GM18508 (cell line): Measurements from ENCODE around the gene TAF11L8.
"Not testable (repeated sequence)": the region's sequence is repeated elsewhere in the genome, so short reads cannot be mapped to it uniquely, and the experiment has no call there.

Experiments
- ATAC-seq: cut with Tn5 transposase; IDR thresholded peaks from one replicate; pipeline ENCODE4 v1.9.1; 2021; ENCODE audit warnings: moderate number of reproducible peaks; ENCODE audit not compliant: insufficient read depth, unreplicated experiment

Gene TAF11L8

DNA sequence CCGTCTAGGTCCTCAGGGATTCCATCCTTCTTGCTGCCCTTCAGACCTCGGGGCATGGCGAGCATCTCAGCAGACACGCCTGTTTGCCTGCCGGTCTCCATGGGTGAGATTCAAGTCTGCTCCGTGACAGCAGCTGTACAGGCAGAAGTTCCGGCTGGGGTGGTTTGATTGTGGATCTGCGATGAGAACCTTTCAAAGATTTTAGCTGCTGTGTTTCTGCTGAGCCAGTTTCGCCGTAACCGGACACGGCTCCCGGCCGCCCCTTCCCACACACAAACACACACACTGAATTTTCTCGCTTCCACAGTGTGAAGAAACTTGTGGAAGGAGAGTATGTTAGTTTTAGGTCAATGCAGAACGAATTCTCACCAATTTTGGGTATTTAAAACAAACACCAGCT lies at the start of gene TAF11L8:
Gene TAF11L8 (minus strand): TSS at position 101 of the 400 bp plus-strand sequence.
- not testable (repeated sequence) for ATAC-seq

DNA sequence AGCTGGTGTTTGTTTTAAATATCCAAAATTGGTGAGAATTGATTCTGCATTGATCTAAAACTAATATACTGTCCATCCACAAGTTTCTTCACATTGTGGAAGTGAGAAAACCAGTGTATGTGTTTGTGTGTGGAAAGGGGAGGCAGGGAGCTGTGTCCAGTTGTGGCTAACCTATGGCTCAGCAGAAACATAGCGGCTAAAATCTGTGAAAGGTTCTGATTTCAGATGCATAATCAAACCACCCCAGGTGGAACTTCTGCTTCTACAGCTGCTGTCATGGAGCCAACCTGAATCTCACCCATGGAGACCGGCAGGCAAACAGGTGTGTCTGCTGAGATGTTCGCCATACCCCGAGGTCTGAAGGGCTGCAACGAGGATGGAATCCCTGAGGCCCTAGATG lies 43.4 kb upstream of the TAF11L8 start, which contains the start of gene TAF11L14:
Gene TAF11L14 (plus strand): TSS at position 301 of the 400 bp plus-strand sequence.
- no peak for ATAC-seq

DNA sequence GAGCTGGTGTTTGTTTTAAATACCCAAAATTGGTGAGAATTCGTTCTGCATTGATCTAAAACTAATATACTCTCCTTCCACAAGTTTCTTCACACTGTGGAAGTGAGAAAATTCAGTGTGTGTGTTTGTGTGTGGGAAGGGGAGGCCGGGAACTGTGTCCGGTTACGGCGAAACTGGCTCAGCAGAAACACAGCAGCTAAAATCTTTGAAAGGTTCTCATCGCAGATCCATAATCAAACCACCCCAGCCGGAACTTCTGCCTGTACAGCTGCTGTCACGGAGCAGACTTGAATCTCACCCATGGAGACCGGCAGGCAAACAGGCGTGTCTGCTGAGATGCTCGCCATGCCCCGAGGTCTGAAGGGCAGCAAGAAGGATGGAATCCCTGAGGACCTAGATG lies 41.0 kb upstream of the TAF11L8 start, which contains the start of gene TAF11L13:
Gene TAF11L13 (plus strand): TSS at position 301 of the 400 bp plus-strand sequence.
- ATAC-seq = not testable (repeated sequence)

DNA sequence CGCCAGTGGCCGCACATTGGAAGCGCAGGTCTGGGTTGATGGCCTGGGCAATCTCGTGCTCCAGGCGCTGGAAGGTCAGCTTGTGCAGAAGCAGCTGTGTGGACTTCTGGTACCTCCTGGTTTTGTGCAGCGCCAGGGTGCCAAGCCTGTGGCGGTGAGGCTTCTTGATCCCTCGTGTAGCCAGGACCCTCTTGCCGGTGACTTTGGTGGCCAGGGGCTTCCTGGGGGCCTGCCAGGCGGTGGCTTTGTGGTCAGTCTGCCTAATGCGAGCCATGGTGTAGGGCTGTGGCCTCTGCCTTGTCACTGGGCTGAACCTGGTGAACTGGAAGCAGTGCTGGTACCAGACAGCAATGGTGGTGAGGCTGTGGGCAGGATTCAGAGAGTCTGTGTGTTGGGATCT lies 34.9 kb upstream of the TAF11L8 start:
- ATAC-seq = no peak

DNA sequence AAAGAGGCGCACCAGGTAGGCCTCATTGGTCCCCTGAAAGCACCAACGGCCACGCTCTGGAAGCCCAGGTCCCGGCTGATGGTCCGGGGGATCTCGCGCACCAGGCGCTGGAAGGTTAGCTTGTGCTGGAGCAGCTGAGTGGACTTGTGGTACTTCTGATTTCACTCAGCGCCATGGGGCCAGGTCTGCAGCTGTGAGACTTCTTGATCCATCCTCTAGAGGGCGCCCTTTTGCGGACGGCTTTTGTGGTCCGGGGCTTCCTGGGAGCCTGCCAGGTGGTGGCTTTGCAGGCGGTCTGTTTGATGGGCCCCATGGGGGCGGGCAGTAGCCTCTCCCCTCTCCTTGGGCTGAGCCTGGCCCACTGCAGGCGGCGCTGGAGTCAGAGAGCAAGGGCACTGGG lies 29.9 kb upstream of the TAF11L8 start:
- ATAC-seq = no peak

DNA sequence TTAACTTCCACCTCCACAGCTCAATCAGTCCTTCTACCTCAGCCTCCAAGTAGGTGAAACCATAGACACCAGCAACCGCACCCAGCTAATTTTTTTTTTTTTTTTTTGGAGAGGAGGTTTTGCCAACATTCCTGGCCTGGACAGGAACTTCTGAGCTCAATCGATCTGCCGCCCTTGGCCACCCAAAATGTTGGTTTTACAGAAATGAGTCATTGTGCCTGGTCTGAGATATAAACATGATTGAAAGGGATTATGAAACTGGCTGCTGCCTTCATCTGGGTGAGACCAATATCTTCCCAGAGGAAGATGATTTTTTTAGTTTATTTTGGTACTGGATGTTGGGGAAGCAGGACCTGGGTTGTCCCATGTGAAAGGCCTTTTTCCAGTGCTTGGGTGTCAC lies 28.6 kb upstream of the TAF11L8 start:
- no peak for ATAC-seq

DNA sequence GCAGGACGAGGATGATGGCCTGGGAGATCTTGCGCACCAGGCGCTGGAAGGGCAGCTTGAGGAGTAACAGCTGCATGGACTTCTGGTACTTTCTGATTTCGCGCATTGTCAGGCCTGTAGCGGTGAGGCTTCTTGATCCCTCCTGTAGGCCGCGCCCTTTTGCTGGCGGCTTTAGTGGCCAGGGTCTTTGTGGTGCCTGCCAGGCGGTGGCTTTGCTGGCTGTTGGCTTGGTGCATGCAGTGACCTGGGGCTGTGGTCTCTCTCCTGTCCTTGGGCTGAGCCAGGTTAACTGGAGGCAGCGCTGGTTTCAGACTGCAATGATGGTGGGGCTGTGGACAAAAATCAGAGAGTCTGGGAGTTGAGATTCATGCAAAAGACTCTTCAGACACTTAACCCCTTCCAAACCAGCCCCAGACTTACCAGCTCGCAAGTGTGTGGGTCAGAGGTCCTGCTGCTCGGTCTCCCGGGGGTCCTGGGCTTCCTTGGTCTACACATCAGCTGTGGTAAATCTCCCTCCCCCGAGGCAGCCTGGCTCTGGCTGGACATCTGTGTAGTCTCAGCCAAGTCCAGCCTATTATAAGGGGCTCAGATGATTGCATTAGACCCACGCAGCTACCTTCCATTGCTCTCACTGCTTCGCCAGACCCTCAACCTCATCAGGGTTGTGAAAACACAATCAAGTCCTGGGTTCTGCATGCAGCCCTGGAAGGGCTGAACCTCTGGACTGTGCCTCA lies 24.3 kb upstream of the TAF11L8 start:
- no peak for ATAC-seq

DNA sequence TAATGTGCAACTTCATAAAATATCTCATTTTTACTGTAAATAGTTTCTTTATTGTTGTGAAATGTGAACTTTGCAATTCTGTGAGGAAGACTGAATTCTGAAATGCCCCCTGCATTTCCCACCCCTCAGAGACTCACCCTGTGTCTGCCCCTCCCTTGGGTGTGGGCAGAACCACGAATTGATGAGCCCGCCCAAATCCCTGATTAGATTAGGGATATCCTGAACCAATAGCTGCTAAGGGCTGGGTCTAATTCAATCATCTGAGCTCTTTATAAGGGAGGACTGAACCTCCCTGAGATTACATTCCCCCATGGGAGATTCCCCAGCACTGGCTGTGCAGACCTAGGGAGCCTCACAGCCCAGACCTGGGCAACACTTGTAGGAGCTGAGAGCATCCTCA lies 19.3 kb upstream of the TAF11L8 start, which contains the start of gene TAF11L12:
Gene TAF11L12 (plus strand): TSS at position 301 of the 400 bp plus-strand sequence.
- not testable (repeated sequence) for ATAC-seq

DNA sequence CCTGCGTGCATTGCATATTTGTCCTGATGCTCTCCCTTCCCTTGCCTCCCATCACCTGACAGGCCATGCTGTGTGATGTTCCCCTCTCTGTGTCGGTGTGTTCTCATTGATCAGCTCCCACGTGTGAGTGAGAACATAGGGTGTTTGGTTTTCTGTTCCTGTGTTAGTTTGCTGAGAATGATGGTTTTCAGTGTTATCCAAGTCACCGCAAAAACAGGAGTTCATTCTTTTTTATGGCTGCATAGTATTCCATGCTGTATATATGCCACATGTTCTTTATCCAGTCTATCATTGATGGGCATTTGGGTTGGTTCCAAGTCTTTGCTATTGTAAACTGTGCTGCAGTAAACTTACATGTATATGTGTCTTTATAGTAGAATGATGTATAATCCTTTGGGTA lies 16.7 kb upstream of the TAF11L8 start:
- not testable (repeated sequence) for ATAC-seq

DNA sequence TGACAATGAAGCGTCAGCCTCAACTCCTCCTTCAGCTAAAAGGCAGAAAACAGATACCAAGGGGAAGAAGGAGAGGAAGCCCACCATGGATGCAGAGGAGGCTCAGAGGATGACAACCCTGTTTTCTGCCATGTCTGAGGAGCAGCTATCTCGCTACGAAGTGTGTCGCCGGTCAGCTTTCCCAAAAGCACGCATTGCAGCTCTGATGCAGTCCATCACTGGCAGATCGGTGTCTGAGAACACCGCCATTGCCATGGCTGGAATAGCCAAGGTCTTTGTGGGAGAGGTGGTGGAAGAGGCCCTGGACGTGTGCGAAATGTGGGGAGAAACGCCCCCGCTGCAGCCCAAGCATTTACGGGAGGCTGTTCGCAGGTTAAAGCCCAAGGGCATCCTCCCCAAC lies 14.2 kb upstream of the TAF11L8 start:
- ATAC-seq = no peak

DNA sequence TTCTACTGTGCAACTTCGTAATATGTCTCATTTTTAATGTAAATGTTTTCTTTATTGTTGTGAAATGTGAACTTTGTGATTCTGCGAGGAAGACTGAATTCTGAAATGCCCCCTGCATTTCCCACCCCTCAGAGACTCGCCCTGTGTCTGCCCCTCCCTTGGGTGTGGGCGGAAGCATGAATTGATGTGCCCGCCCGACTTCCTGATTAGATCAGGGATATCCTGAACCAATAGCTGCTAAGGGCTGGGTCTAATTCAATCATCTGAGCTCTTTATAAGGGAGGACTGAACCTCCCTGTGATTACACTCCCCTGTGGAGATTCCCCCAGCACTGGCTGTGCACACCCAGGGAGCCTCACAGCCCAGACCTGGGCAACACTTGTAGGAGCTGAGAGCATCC lies 13.1 kb upstream of the TAF11L8 start, which contains the start of gene TAF11L11:
Gene TAF11L11 (plus strand): TSS at position 304 of the 400 bp plus-strand sequence.
- not testable (repeated sequence) for ATAC-seq

DNA sequence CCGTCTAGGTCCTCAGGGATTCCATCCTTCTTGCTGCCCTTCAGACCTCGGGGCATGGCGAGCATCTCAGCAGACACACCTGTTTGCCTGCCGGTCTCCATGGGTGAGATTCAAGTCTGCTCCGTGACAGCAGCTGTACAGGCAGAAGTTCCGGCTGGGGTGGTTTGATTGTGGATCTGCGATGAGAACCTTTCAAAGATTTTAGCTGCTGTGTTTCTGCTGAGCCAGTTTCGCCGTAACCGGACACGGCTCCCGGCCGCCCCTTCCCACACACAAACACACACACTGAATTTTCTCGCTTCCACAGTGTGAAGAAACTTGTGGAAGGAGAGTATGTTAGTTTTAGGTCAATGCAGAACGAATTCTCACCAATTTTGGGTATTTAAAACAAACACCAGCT lies 7.0 kb upstream of the TAF11L8 start, which contains the start of gene TAF11L10:
Gene TAF11L10 (minus strand): TSS at position 101 of the 400 bp plus-strand sequence.
- ATAC-seq = not testable (repeated sequence)

DNA sequence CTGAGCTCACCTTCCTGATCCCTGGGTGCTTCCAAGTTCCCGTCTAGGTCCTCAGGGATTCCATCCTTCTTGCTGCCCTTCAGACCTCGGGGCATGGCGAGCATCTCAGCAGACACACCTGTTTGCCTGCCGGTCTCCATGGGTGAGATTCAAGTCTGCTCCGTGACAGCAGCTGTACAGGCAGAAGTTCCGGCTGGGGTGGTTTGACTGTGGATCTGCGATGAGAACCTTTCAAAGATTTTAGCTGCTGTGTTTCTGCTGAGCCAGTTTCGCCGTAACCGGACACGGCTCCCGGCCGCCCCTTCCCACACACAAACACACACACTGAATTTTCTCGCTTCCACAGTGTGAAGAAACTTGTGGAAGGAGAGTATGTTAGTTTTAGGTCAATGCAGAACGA lies 3.5 kb upstream of the TAF11L8 start, which contains the start of gene TAF11L9:
Gene TAF11L9 (minus strand): TSS at position 140 of the 400 bp plus-strand sequence.
- ATAC-seq = not testable (repeated sequence)

DNA sequence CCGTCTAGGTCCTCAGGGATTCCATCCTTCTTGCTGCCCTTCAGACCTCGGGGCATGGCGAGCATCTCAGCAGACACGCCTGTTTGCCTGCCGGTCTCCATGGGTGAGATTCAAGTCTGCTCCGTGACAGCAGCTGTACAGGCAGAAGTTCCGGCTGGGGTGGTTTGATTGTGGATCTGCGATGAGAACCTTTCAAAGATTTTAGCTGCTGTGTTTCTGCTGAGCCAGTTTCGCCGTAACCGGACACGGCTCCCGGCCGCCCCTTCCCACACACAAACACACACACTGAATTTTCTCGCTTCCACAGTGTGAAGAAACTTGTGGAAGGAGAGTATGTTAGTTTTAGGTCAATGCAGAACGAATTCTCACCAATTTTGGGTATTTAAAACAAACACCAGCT lies 5.1 kb downstream of the TAF11L8 start, which contains the start of gene TAF11L7:
Gene TAF11L7 (minus strand): TSS at position 101 of the 400 bp plus-strand sequence.
- not testable (repeated sequence) for ATAC-seq
